HCT116 (cell line): Measurements from ENCODE around the gene BET1L. TPM values are rescaled to one million over a fixed set of nuclear protein-coding genes. Genes with fewer than 3 reads are reported as not detected.

Source experiments
- ATAC-seq: fragments of 200-7000 bp; cut with Tn5 transposase; 2 replicates; pipeline ENCODE4 v1.9.1; 2020; ENCODE audit warnings: mild to moderate bottlenecking, moderate library complexity
- BruUV-seq: library from RNA; stranded (reverse); fragments of 400-500 nt; replicated peaks from 2 replicates; lab custom pipeline; 2021; lab: Mats Ljungman, UMichigan
- CTCF ChIA-PET: fragments of 300-600 bp; sonication (Branson Sonifier 250); formaldehyde crosslinking; loops from one replicate; lab custom pipeline; 2021; ENCODE audit warnings: antibody characterized with exemption; lab: Charles Lee
- POLR2A ChIA-PET: fragments of 300-600, 350-600 bp; sonication (Branson Sonifier 250); formaldehyde crosslinking; loops from one replicate; lab custom pipeline; 2021; ENCODE audit warnings: antibody characterized with exemption; lab: Charles Lee
- RAD21 ChIA-PET, 2 experiments: fragments of 300-600 bp; sonication (Branson Sonifier 250); formaldehyde crosslinking; loops; one replicate each; lab custom pipeline; 2023; ENCODE audit warnings: low total read pairs in 2 of 2; ENCODE audit not compliant: uncharacterized antibody in 2 of 2, unreplicated experiment in 2 of 2, low non-redundant PET in 1 of 2; lab: Charles Lee
- DNase-seq: peaks from one replicate; pipeline ENCODE4 v3.0.0-alpha.2; 2010; ENCODE audit warnings: low read depth, low spot score
- H2AFZ ChIP-seq: fragments of 200-600 bp; shearing (Covaris generic), sonication (generic); 2 replicates; pipeline ENCODE4 v1.6.1; 2017; ENCODE audit warnings: low read depth, mixed run types, mixed read lengths, antibody characterized with exemption, low read length; ENCODE audit not compliant: poor library complexity, severe bottlenecking
- H3K27ac ChIP-seq: 2 replicates; pipeline ENCODE4 v1.5.1; 2012; ENCODE audit warnings: low read depth, low read length
- H3K27me3 ChIP-seq: fragments of 200-600 bp; sonication (generic); 2 replicates; pipeline ENCODE4 v1.6.1; 2016; ENCODE audit warnings: mixed run types, low read length, mixed read lengths; ENCODE audit not compliant: insufficient read depth
- H3K36me3 ChIP-seq, 2 experiments: fragments of 200-500 bp in 1 of 2; fragments of 200-600 bp in 1 of 2; sonication (Bioruptor generic) in 1 of 2; sonication (generic) in 1 of 2; 2 replicates each; pipeline versions ENCODE4 v1.5.1 to v1.6.1; 2014 to 2016; ENCODE audit warnings: low read length in 2 of 2, inconsistent platforms in 1 of 2, mixed read lengths in 1 of 2, mixed run types in 1 of 2; ENCODE audit not compliant: insufficient read depth in 2 of 2, control insufficient read depth in 1 of 2
- H3K4me1 ChIP-seq, 2 experiments: fragments of 200-600 bp in 1 of 2; sonication (generic) in 1 of 2; 2 replicates each; pipeline versions ENCODE4 v1.5.1 to v1.6.1; 2012 to 2017; ENCODE audit warnings: low read length in 2 of 2, inconsistent platforms in 1 of 2, mild to moderate bottlenecking in 1 of 2, mixed read lengths in 1 of 2, mixed run types in 1 of 2, moderate library complexity in 1 of 2; ENCODE audit not compliant: insufficient read depth in 2 of 2, control insufficient read depth in 1 of 2
- H3K4me2 ChIP-seq: fragments of 200-600 bp; sonication (generic); 2 replicates; pipeline ENCODE4 v1.6.1; 2017; ENCODE audit warnings: mixed run types, low read length, mixed read lengths
- H3K4me3 ChIP-seq, 2 experiments: fragments of 200-600 bp in 1 of 2; sonication (generic) in 1 of 2; replicated peaks in 1 of 2; 2 replicates each; pipeline ENCODE4 v1.5.1; 2011 to 2016; ENCODE audit warnings: low read length in 2 of 2, control low read depth in 1 of 2, low read depth in 1 of 2, mild to moderate bottlenecking in 1 of 2, mixed read lengths in 1 of 2, mixed run types in 1 of 2
- H3K79me2 ChIP-seq: fragments of 200-600 bp; sonication (generic); 2 replicates; pipeline ENCODE4 v1.6.1; 2017; ENCODE audit warnings: mild to moderate bottlenecking, mixed run types, low read length, moderate library complexity, mixed read lengths; ENCODE audit not compliant: insufficient read depth
- H3K9ac ChIP-seq: fragments of 200-600 bp; sonication (generic); 2 replicates; pipeline ENCODE4 v1.6.1; 2016; ENCODE audit warnings: low read length, mixed read lengths
- H3K9me2 ChIP-seq: fragments of 200-600 bp; sonication (generic), shearing (Covaris generic); 2 replicates; pipeline ENCODE4 v1.6.1; 2017; ENCODE audit warnings: mixed run types, mild to moderate bottlenecking, moderate library complexity; ENCODE audit not compliant: insufficient read depth
- H3K9me3 ChIP-seq, 2 experiments: fragments of 200-500 bp in 1 of 2; fragments of 200-600 bp in 1 of 2; sonication (Bioruptor generic) in 1 of 2; sonication (generic) in 1 of 2; 2 replicates each; pipeline ENCODE4 v1.6.1; 2014 to 2017; ENCODE audit warnings: low read length in 2 of 2, mixed read lengths in 2 of 2, inconsistent platforms in 1 of 2, low read depth in 1 of 2, mild to moderate bottlenecking in 1 of 2, mixed run types in 1 of 2, moderate library complexity in 1 of 2; ENCODE audit not compliant: control insufficient read depth in 1 of 2, insufficient read depth in 1 of 2
- H4K20me1 ChIP-seq: fragments of 200-600 bp; sonication (generic), shearing (Covaris generic); 2 replicates; pipeline ENCODE4 v1.6.1; 2017; ENCODE audit warnings: mixed run types, mild to moderate bottlenecking, moderate library complexity; ENCODE audit not compliant: insufficient read depth
- CBX3 ChIP-seq: IDR thresholded peaks from 2 replicates; pipeline ENCODE4 v1.6.1; 2012; ENCODE audit warnings: low read depth
- CTCF ChIP-seq, 3 experiments: fragments of 200-600 bp in 1 of 3; sonication (generic) in 1 of 3; IDR thresholded peaks in 2 of 3; conservative IDR thresholded peaks in 1 of 3; 2 replicates each; pipeline ENCODE4 v1.5.1; 2012 to 2017; ENCODE audit warnings: low read depth in 2 of 3, low read length in 2 of 3, antibody characterized with exemption in 1 of 3, borderline replicate concordance in 1 of 3, control low read depth in 1 of 3, mild to moderate bottlenecking in 1 of 3, mixed read lengths in 1 of 3, mixed run types in 1 of 3, moderate library complexity in 1 of 3; ENCODE audit not compliant: insufficient read depth in 1 of 3
- EGR1 ChIP-seq: IDR thresholded peaks from 2 replicates; pipeline ENCODE4 v1.6.1; 2012; ENCODE audit warnings: low read depth
- ELF1 ChIP-seq: IDR thresholded peaks from 2 replicates; pipeline ENCODE4 v1.6.1; 2012; ENCODE audit warnings: low read depth, borderline replicate concordance
- EZH2 ChIP-seq: fragments of 200-600 bp; sonication (generic); IDR thresholded peaks from 2 replicates; pipeline ENCODE4 v1.6.1; 2017; ENCODE audit warnings: antibody characterized with exemption, mixed run types
- EZH2phosphoT487 ChIP-seq: fragments of 200-600 bp; IDR thresholded peaks from 2 replicates; pipeline ENCODE4 v1.6.1; 2018; ENCODE audit warnings: antibody characterized with exemption, borderline replicate concordance
- FOSL1 ChIP-seq: IDR thresholded peaks from 2 replicates; pipeline ENCODE4 v1.6.1; 2012; ENCODE audit warnings: low read depth
- JUND ChIP-seq: IDR thresholded peaks from 2 replicates; pipeline ENCODE4 v1.6.1; 2012
- MAX ChIP-seq: IDR thresholded peaks from 2 replicates; pipeline ENCODE4 v1.6.1; 2012
- POLR2A ChIP-seq: IDR thresholded peaks from 2 replicates; pipeline ENCODE4 v1.7.0; 2011; ENCODE audit warnings: borderline replicate concordance; ENCODE audit not compliant: insufficient read depth, insufficient read length; ENCODE audit errors: extremely low read depth
- POLR2AphosphoS5 ChIP-seq: IDR thresholded peaks from 2 replicates; pipeline ENCODE4 v1.6.1; 2011; ENCODE audit warnings: mild to moderate bottlenecking, low read depth, low read length, moderate library complexity
- RAD21 ChIP-seq: IDR thresholded peaks from 2 replicates; pipeline ENCODE4 v1.6.1; 2012; ENCODE audit warnings: low read depth, mild to moderate bottlenecking
- SIN3A ChIP-seq: IDR thresholded peaks from 2 replicates; pipeline ENCODE4 v1.6.1; 2012; ENCODE audit warnings: low read depth
- SP1 ChIP-seq: IDR thresholded peaks from 2 replicates; pipeline ENCODE4 v1.6.1; 2012; ENCODE audit warnings: low read depth
- SRF ChIP-seq: IDR thresholded peaks from 2 replicates; pipeline ENCODE4 v1.6.1; 2012; ENCODE audit warnings: low read depth
- TCF7L2 ChIP-seq: IDR thresholded peaks from 2 replicates; pipeline ENCODE4 v1.7.0; 2011; ENCODE audit warnings: borderline replicate concordance, inconsistent platforms; ENCODE audit not compliant: insufficient read depth, insufficient read length; ENCODE audit errors: extremely low read depth
- YY1 ChIP-seq: IDR thresholded peaks from 2 replicates; pipeline ENCODE4 v1.6.1; 2011; ENCODE audit warnings: low read length, low read depth, moderate library complexity, mild to moderate bottlenecking; ENCODE audit not compliant: insufficient replicate concordance; ENCODE audit errors: extremely low read depth
- ZFX ChIP-seq: fragments of 450-650 bp; IDR thresholded peaks from 2 replicates; pipeline ENCODE4 v1.6.1; 2017
- ZNF274 ChIP-seq: fragments of 200-500 bp; sonication (Bioruptor generic); IDR thresholded peaks from 2 replicates; pipeline ENCODE4 v1.6.1; 2014; ENCODE audit warnings: mild to moderate bottlenecking, low read depth, low read length, inconsistent platforms
- intact Hi-C: fragments of 100-400 bp; cut with micrococcal nuclease; formaldehyde crosslinking; loops from 2 replicates; pipeline ENCODE4 v1.10.0; 2022
- total RNA-seq: library from RNA; stranded (reverse); gene quantifications from one replicate; pipeline ENCODE4 v1.2.1, GENCODE V29; 2021; ENCODE audit not compliant: unreplicated experiment

BET1L gene
- total RNA-seq, 1 experiment from 2014 or later: 49.1 TPM

GRCh38 chr11:225734-226453 is 18.7 kb upstream of the BET1L start:
- POLR2A ChIA-PET: no interaction called here
- Histone ChIP-seq H3K27ac (no peak overlapping the region), H2AFZ (no peak overlapping the region), H3K79me2 (no peaks in the 10 kb centered on the region), H3K4me2 (no peak overlapping the region), H3K27me3 (no peaks in the 10 kb centered on the region), H4K20me1 (no peaks in the 10 kb centered on the region), H3K9ac (no peak overlapping the region), H3K4me3 (no peak overlapping the region), H3K9me3 (no peaks in the 10 kb centered on the region), H3K9me2 (no peaks in the 10 kb centered on the region), H3K36me3 (no peaks in the 10 kb centered on the region), H3K4me1 (no peaks in the 10 kb centered on the region)
- CTCF ChIA-PET: no interaction called here
- DNase-seq (no peak), ATAC-seq (no peak)
- intact Hi-C loops: no loop called here
- BruUV-seq: no TSS peak
- TF ChIP-seq CTCF (IDR thresholded peaks at IDR 0.05 in 2 of 3, conservative IDR thresholded peaks at IDR 0.05 in 1 of 3; ENCODE audit: borderline replicate concordance in 1 of 3, insufficient read depth in 1 of 3, low read depth in 2 of 3, low read length in 2 of 3) (no peak), SRF (no peak), ELF1 (no peak), JUND (no peak), EGR1 (no peak), ZFX (no peak), FOSL1 (no peak), EZH2phosphoT487 (no peak), EZH2 (no peak), RAD21 (no peak), CBX3 (no peak), YY1 (no peak), ZNF274 (no peak), SIN3A (no peak), TCF7L2 (no peak), POLR2AphosphoS5 (no peak), MAX (no peak), POLR2A (no peak), SP1 (no peak)
- RAD21 ChIA-PET: no interaction called here
